GM21619 (cell line): Measurements from ENCODE around the gene OR9Q2.
"Not testable (repeated sequence)": the region's sequence is repeated elsewhere in the genome, so short reads cannot be mapped to it uniquely, and the experiment has no call there.

Source experiments
- ATAC-seq: cut with Tn5 transposase; IDR thresholded peaks from one replicate; pipeline ENCODE4 v1.9.1; 2021; ENCODE audit not compliant: unreplicated experiment

The OR9Q2 gene

GRCh38 chr11:58188770-58189169 lies at the start of gene OR9Q2:
Gene OR9Q2, plus strand, starts transcription at chr11:58189070. Its CDS starts 1,421 bp downstream, at chr11:58190491.
- ATAC-seq = no peak

- no peak for ATAC-seq
These were observed 46.1 kb upstream of the OR9Q2 start for GRCh38 chr11:58142761-58143160.

GRCh38 chr11:58152781-58153180 lies 36.1 kb upstream of the OR9Q2 start:
- ATAC-seq = no peak

- ATAC-seq = no peak
These were observed 24.5 kb upstream of the OR9Q2 start for GRCh38 chr11:58164389-58164788.

- ATAC-seq = no peak
These were observed 23.9 kb upstream of the OR9Q2 start for GRCh38 chr11:58164990-58165389.

GRCh38 chr11:58165504-58166106 lies 23.3 kb upstream of the OR9Q2 start:
- no peak for ATAC-seq

GRCh38 chr11:58177409-58178054 lies 11.3 kb upstream of the OR9Q2 start:
- ATAC-seq = no peak

GRCh38 chr11:58178444-58178843 lies 10.4 kb upstream of the OR9Q2 start:
- ATAC-seq = no peak

GRCh38 chr11:58179648-58180047 lies 9.2 kb upstream of the OR9Q2 start:
- no peak for ATAC-seq

- ATAC-seq = no peak
These were observed 1.9 kb upstream of the OR9Q2 start for GRCh38 chr11:58186938-58187337.

- ATAC-seq = no peak
These were observed 3.4 kb downstream of the OR9Q2 start for GRCh38 chr11:58192229-58192628.

- ATAC-seq = no peak
These were observed 4.5 kb downstream of the OR9Q2 start for GRCh38 chr11:58193391-58193790.

GRCh38 chr11:58195939-58196338 lies 7.1 kb downstream of the OR9Q2 start:
- no peak for ATAC-seq

- no peak for ATAC-seq
These were observed 10.4 kb downstream of the OR9Q2 start for GRCh38 chr11:58199271-58199670.

- no peak for ATAC-seq
These were observed 15.2 kb downstream of the OR9Q2 start, which contains the start of gene OR1S2 for GRCh38 chr11:58204042-58204441. Gene OR1S2, minus strand, starts transcription at chr11:58204142. Its CDS starts 0 bp downstream, at chr11:58204142.

- not testable (repeated sequence) for ATAC-seq
These were observed 23.6 kb downstream of the OR9Q2 start, which contains the start of gene OR1S1 for GRCh38 chr11:58212420-58212819. Gene OR1S1, plus strand, starts transcription at chr11:58212720.

- no peak for ATAC-seq
These were observed 27.6 kb downstream of the OR9Q2 start for GRCh38 chr11:58216476-58216875.

GRCh38 chr11:58222721-58223120 lies 33.9 kb downstream of the OR9Q2 start:
- ATAC-seq = no peak

- no peak for ATAC-seq
These were observed 39.2 kb downstream of the OR9Q2 start for GRCh38 chr11:58227956-58228615.
